ENCODE data around the gene CNTNAP5. TPM values are rescaled to one million over a fixed set of nuclear protein-coding genes. Genes with fewer than 3 reads are reported as not detected.

The CNTNAP5 gene
- total RNA-seq, 1 experiment from 2014 or later, result not detected

GRCh38 chr2:124187948-124188347 is 162.9 kb downstream of the CNTNAP5 start:
- ChIA-PET CTCF (no interaction called here), POLR2A (no interaction called here)
- no peaks in the 10 kb centered on the region for H3K4me1 ChIP-seq (ENCODE audit: control insufficient read depth, insufficient read depth, low read length)
- H3K4me3 ChIP-seq (ENCODE audit: low read depth in 2 of 2, low read length in 2 of 2), result no peak overlapping the region
- DNase-seq (ENCODE audit: low read depth, low spot score) (no peak), ATAC-seq (no peak)
- intact Hi-C loops (cut with micrococcal nuclease; ENCODE audit: unreplicated experiment), result no loop called here
- no TSS peak for BruUV-seq (replicated peaks)
- H3K9me3 ChIP-seq (ENCODE audit: control insufficient read depth, insufficient read depth, low read depth, low read length), result no peaks in the 10 kb centered on the region
- no peak overlapping the region for H3K27ac ChIP-seq (ENCODE audit: low read length)
- no peaks in the 10 kb centered on the region for H3K27me3 ChIP-seq (ENCODE audit: control insufficient read depth, insufficient read depth, low read length)
- TF ChIP-seq POLR2AphosphoS5 (IDR thresholded peaks at IDR 0.05; ENCODE audit: low read depth, low read length) (no peak), REST (IDR thresholded peaks at IDR 0.05; ENCODE audit: insufficient read depth in 1 of 2, low read depth in 2 of 2, low read length in 1 of 2) (no peak), CTCF (IDR thresholded peaks at IDR 0.05) (no peak), TCF7L2 (IDR thresholded peaks at IDR 0.05; ENCODE audit: low read depth, low read length) (no peak), SIN3A (IDR thresholded peaks at IDR 0.05; ENCODE audit: borderline replicate concordance, insufficient read depth, low read depth, low read length) (no peak)
- H3K36me3 ChIP-seq (ENCODE audit: control insufficient read depth, insufficient read depth, low read length), result no peaks in the 10 kb centered on the region
- in situ Hi-C loops (cut with HindIII; ENCODE audit: low pct_unique_long_range_greater_than_20kb, low sequenced_read_pairs), result no loop called here

- in situ Hi-C loops (cut with HindIII; ENCODE audit: low pct_unique_long_range_greater_than_20kb, low sequenced_read_pairs) (no loop called here), intact Hi-C loops (cut with micrococcal nuclease; ENCODE audit: unreplicated experiment) (no loop called here)
- ATAC-seq (no peak), DNase-seq (ENCODE audit: low read depth, low spot score) (no peak)
- ChIA-PET POLR2A (no interaction called here), CTCF (no interaction called here)
- H3K27me3 ChIP-seq (ENCODE audit: control insufficient read depth, insufficient read depth, low read length), result no peaks in the 10 kb centered on the region
- H3K36me3 ChIP-seq (ENCODE audit: control insufficient read depth, insufficient read depth, low read length), result no peaks in the 10 kb centered on the region
- TF ChIP-seq SIN3A (IDR thresholded peaks at IDR 0.05; ENCODE audit: borderline replicate concordance, insufficient read depth, low read depth, low read length), result no peak
- TF ChIP-seq REST (IDR thresholded peaks at IDR 0.05; ENCODE audit: insufficient read depth in 1 of 2, low read depth in 2 of 2, low read length in 1 of 2), result no peak
- no peak for TF ChIP-seq POLR2AphosphoS5 (IDR thresholded peaks at IDR 0.05; ENCODE audit: low read depth, low read length)
- TF ChIP-seq CTCF (IDR thresholded peaks at IDR 0.05), result no peak
- TF ChIP-seq TCF7L2 (IDR thresholded peaks at IDR 0.05; ENCODE audit: low read depth, low read length), result no peak
- no peak overlapping the region for H3K4me3 ChIP-seq (ENCODE audit: low read depth in 2 of 2, low read length in 2 of 2)
- H3K4me1 ChIP-seq (ENCODE audit: control insufficient read depth, insufficient read depth, low read length), result no peaks in the 10 kb centered on the region
- no peaks in the 10 kb centered on the region for H3K9me3 ChIP-seq (ENCODE audit: control insufficient read depth, insufficient read depth, low read depth, low read length)
- H3K27ac ChIP-seq (ENCODE audit: low read length), result no peak overlapping the region
- BruUV-seq (replicated peaks), result no TSS peak
Observed at GRCh38 chr2:124193706-124194105, 168.6 kb downstream of the CNTNAP5 start.
